Renal cortical epithelial cell (primary cell): Measurements from ENCODE around the gene TMED1. TPM values are rescaled to one million over a fixed set of nuclear protein-coding genes. Genes with fewer than 3 reads are reported as not detected.

Source experiments
- DNase-seq: peaks from one replicate; pipeline ENCODE4 v3.0.0-alpha.2; 2011; ENCODE audit warnings: low read depth
- total RNA-seq: library from RNA; depleted of rRNA; stranded (reverse); fragments of >200 nt; gene quantifications from 2 replicates; pipeline ENCODE4 v1.2.3, GENCODE V29; 2014

Gene TMED1
- total RNA-seq, 1 donor from 2014 or later, result 33.6 TPM

- no peak for DNase-seq
Observed at GRCh38 chr19:10831987-10832938, 3.7 kb downstream of the TMED1 start.

- no peak for DNase-seq
Observed at GRCh38 chr19:10830931-10831779, 4.9 kb downstream of the TMED1 start.

GRCh38 chr19:10830370-10830769 is 5.6 kb downstream of the TMED1 start:
- DNase-seq, result no peak

GRCh38 chr19:10829967-10830366 is 6.0 kb downstream of the TMED1 start:
- no peak for DNase-seq

- no peak for DNase-seq
Observed at GRCh38 chr19:10828981-10829821, 6.8 kb downstream of the TMED1 start.

- DNase-seq, result no peak
Observed at GRCh38 chr19:10826846-10827245, 9.2 kb downstream of the TMED1 start.

- DNase-seq, result no peak
Observed at GRCh38 chr19:10826231-10826630, 9.8 kb downstream of the TMED1 start.

- DNase-seq, result no peak
Observed at GRCh38 chr19:10823690-10824089, 12.3 kb downstream of the TMED1 start.

GRCh38 chr19:10820173-10820572 is 15.8 kb downstream of the TMED1 start:
- DNase-seq, result no peak

- no peak for DNase-seq
Observed at GRCh38 chr19:10819124-10820060, 16.6 kb downstream of the TMED1 start.

- no peak for DNase-seq
Observed at GRCh38 chr19:10818301-10819123, 17.5 kb downstream of the TMED1 start.

- DNase-seq, result no peak
Observed at GRCh38 chr19:10817291-10818038, 18.5 kb downstream of the TMED1 start.

- DNase-seq, result no peak
Observed at GRCh38 chr19:10816691-10817090, 19.3 kb downstream of the TMED1 start.

- no peak for DNase-seq
Observed at GRCh38 chr19:10815969-10816644, 19.9 kb downstream of the TMED1 start.

- DNase-seq, result no peak
Observed at GRCh38 chr19:10815007-10815536, 20.9 kb downstream of the TMED1 start.

- peak; percentile 65 for DNase-seq
Observed at GRCh38 chr19:10812902-10813404, 23.1 kb downstream of the TMED1 start.

- DNase-seq, result no peak
Observed at GRCh38 chr19:10812196-10812595, 23.8 kb downstream of the TMED1 start.
